Glutamatergic neuron (in vitro differentiated cells): ENCODE data around the gene GABPB2. TPM values are rescaled to one million over a fixed set of nuclear protein-coding genes. Genes with fewer than 3 reads are reported as not detected.

Source experiments
- DNase-seq: peaks from one replicate; pipeline ENCODE4 v3.0.0; 2022
- H3K27ac Mint-ChIP-seq: one replicate; pipeline ENCODE4 v1.8.0; 2020; ENCODE audit warnings: mild to moderate bottlenecking, mixed read lengths, inconsistent platforms; ENCODE audit not compliant: unreplicated experiment
- H3K27me3 Mint-ChIP-seq: one replicate; pipeline ENCODE4 v1.8.0; 2020; ENCODE audit warnings: mild to moderate bottlenecking, moderate library complexity, mixed read lengths, inconsistent platforms; ENCODE audit not compliant: unreplicated experiment
- H3K36me3 Mint-ChIP-seq: one replicate; pipeline ENCODE4 v1.8.0; 2020; ENCODE audit warnings: mild to moderate bottlenecking, mixed read lengths, inconsistent platforms; ENCODE audit not compliant: unreplicated experiment
- H3K4me1 Mint-ChIP-seq: one replicate; pipeline ENCODE4 v1.8.0; 2020; ENCODE audit warnings: mild to moderate bottlenecking, low read depth, mixed read lengths, inconsistent platforms; ENCODE audit not compliant: unreplicated experiment
- H3K4me3 Mint-ChIP-seq: one replicate; pipeline ENCODE4 v1.8.0; 2020; ENCODE audit warnings: mild to moderate bottlenecking, mixed read lengths, inconsistent platforms; ENCODE audit not compliant: unreplicated experiment
- H3K9me3 Mint-ChIP-seq: one replicate; pipeline ENCODE4 v1.8.0; 2020; ENCODE audit warnings: mild to moderate bottlenecking, moderate library complexity, mixed read lengths, inconsistent platforms; ENCODE audit not compliant: unreplicated experiment
- CTCF ChIP-seq: fragments of 200-600 bp; sonication (generic); IDR thresholded peaks from one replicate; pipeline ENCODE4 v1.5.0; 2021; ENCODE audit not compliant: partially characterized antibody, unreplicated experiment
- total RNA-seq: library from RNA; stranded (reverse); fragmentation: NEBNext Ultra II Directional; extraction: Animal tissue kit (Norgen Biotek cat#: 25700); gene quantifications from one replicate; pipeline ENCODE4 v1.2.1, GENCODE V29; 2021; ENCODE audit not compliant: unreplicated experiment

The GABPB2 gene
- total RNA-seq, 1 donor from 2014 or later, result 5.4 TPM

GRCh38 chr1:151098126-151098525 is 27.6 kb downstream of the GABPB2 start:
- Mint-ChIP-seq H3K4me3 (no peak overlapping the region), H3K27ac (no peak overlapping the region), H3K4me1 (no peaks in the 10 kb centered on the region), H3K27me3 (peaks cover 3% of the 10 kb centered on the region), H3K9me3 (no peaks in the 10 kb centered on the region), H3K36me3 (no peaks in the 10 kb centered on the region)
- no peak for DNase-seq
- TF ChIP-seq CTCF, result no peak

- Mint-ChIP-seq H3K27ac (no peak overlapping the region), H3K4me3 (no peak overlapping the region), H3K9me3 (no peaks in the 10 kb centered on the region), H3K36me3 (no peaks in the 10 kb centered on the region), H3K27me3 (no peaks in the 10 kb centered on the region), H3K4me1 (peaks cover 4% of the 10 kb centered on the region)
- TF ChIP-seq CTCF, result no peak
- DNase-seq, result no peak
These were observed 34.1 kb downstream of the GABPB2 start for GRCh38 chr1:151104630-151105029.

GRCh38 chr1:151106894-151107293 is 36.3 kb downstream of the GABPB2 start:
- no peak for DNase-seq
- no peak for TF ChIP-seq CTCF
- no peaks in the 10 kb centered on the region for H3K36me3 Mint-ChIP-seq
- no peak overlapping the region for H3K27ac Mint-ChIP-seq
- peaks cover 4% of the 10 kb centered on the region for H3K4me1 Mint-ChIP-seq
- peak overlapping the region; percentile 0 for H3K4me3 Mint-ChIP-seq
- no peaks in the 10 kb centered on the region for H3K27me3 Mint-ChIP-seq
- H3K9me3 Mint-ChIP-seq, result no peaks in the 10 kb centered on the region

GRCh38 chr1:151108331-151108730 is 37.8 kb downstream of the GABPB2 start:
- Mint-ChIP-seq H3K27me3 (no peaks in the 10 kb centered on the region), H3K27ac (no peak overlapping the region), H3K36me3 (no peaks in the 10 kb centered on the region), H3K4me3 (no peak overlapping the region), H3K9me3 (no peaks in the 10 kb centered on the region), H3K4me1 (peaks cover 4% of the 10 kb centered on the region)
- DNase-seq, result no peak
- no peak for TF ChIP-seq CTCF

GRCh38 chr1:151113877-151114276 is 43.3 kb downstream of the GABPB2 start:
- TF ChIP-seq CTCF, result no peak
- Mint-ChIP-seq H3K27me3 (no peaks in the 10 kb centered on the region), H3K4me1 (no peaks in the 10 kb centered on the region), H3K36me3 (no peaks in the 10 kb centered on the region), H3K9me3 (no peaks in the 10 kb centered on the region), H3K27ac (no peak overlapping the region), H3K4me3 (no peak overlapping the region)
- no peak for DNase-seq
